DMS 273 (cell line): ENCODE data around the gene MAN1B1.

Experiments used
- DNase-seq: peaks from one replicate; lab custom pipeline; 2025; ENCODE audit not compliant: unreplicated experiment; lab: John Stamatoyannopoulos, UW

The MAN1B1 gene

DNA sequence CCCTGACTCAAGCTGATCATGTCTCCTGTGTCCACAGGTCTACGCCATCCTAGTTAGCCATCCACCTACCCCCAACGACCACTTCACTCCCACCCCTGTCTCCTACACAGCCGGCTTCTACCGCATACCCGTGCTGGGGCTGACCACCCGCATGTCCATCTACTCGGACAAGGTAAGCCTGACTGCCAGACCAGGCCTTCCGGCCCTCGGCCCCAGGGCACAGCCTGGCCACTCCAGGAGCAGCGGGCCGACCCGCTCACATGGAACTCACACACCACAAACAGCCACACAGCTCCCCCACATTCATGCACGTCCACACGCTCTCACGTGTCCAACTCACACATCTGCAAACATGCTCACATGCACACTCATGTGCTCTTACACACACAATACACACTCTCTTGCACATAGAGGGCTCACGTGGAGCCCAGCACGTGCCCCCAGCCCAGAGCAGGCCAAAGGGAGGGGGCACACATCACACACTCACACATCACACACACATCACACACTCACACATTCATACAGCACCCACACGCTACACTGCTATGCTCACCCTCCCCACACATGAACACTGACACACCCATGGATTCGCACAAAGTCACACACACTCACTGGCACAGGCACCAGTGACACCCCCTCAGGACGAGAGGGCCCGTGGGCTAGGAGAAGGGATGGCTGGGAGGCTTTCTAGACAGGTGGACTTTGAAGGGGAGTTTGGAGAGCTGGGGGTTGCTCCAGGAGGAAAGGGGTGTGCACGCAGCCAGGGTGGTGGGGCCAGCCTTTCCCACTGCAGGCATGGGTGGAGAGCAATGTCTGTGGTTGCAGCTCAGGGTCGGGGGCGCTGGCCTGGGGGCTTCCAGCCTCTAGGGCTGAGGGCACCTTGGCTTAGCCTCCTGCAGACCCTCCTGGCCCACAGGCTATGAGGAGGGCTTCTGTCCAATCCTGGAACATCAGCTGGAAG lies 55.5 kb downstream of the MAN1B1 start:
- DNase-seq = no peak

GRCh38 chr9:137143459-137143858 lies 56.7 kb downstream of the MAN1B1 start:
- no peak for DNase-seq

- DNase-seq = no peak
Measured at GRCh38 chr9:137145731-137146526, 59.1 kb downstream of the MAN1B1 start.

GRCh38 chr9:137146527-137146918 lies 59.7 kb downstream of the MAN1B1 start:
- DNase-seq = no peak

DNA sequence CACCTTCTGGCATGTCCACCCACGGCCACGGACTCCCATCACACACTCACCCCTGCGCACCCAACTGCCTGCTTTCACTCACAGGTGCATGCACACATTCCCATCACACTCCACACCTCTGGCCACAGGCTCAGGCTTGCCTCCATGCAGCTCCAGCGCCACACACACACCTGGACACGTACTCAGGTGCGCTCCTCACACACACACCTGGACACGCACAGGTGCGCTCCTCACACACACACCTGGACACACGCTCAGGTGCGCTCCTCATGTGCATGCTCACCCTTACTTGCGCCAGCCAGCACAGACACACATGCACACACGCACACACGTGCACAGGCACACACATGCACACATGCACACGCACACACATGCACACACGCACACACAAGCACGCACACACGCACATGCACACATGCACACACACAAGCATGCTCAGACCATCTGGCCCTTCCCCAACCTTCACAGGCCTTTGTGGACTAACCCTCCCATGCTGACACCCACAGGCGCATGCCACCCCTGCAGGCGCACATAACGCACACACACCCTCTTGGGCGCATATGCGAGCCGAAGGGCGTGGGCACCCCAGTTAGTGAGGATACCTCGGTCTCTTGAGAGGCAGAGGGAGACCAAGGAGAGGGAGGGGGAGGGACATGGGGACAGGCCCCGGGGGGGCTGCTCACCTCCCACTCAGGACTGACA lies 60.5 kb downstream of the MAN1B1 start:
- no peak for DNase-seq

DNA sequence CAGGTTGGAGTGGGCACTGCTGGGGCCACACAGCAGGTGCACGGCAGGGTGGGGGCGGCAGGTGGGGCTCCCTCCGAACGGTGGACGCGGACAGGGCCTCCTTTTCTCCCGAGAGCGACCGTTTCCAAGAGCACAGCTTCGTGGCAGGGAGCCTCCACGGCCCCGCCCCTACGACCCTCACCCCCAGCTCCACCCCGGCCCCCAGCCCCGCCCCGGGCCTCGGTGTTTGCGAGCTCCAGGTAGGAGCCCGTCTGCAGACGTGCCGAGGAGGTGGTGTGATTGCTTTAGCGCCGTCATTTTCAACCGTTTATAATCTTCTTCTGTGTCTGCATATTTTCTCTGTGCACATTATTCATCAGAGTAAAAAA lies 61.0 kb downstream of the MAN1B1 start:
- DNase-seq = no peak

DNA sequence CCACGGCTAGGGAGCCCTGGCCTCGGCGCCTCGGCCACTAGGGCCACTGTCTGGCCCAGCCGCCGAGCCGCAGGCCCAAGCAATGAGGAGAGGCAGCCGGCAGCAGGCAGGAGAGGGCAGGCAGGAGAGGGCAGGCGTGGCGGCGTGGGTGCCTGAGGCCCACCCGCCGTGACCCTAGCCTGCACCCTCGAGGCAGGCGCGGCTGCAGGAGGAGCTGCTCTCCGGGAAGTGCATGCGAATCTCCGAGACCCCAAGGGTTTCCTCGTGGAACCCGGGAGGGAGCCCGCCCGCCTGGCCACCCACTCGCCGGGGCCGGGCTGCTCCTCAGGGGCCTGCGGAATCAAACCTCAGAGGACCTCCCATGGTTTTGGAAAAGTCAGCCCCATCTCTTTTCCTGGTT lies 61.5 kb downstream of the MAN1B1 start:
- no peak for DNase-seq

DNA sequence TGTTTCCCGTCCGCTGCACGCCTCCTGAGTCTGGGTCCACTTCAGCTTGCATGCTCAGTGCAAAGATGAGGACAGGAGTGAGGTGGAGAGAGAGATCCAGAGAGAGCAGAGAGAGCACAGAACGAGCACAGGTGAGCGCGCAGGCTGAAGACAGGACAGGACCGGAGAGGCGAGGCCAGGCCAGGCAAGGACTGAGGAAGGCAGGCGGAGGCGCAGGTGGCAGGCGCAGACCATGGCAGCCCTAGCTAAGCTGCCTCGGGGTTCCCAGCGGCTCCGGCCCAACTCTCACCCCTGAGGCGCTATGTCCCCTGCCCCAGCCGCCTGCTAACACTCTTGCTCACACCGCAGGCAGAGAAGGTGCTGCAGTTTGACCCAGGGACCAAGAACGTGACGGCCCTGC lies 61.9 kb downstream of the MAN1B1 start:
- no peak for DNase-seq

GRCh38 chr9:137149363-137149762 lies 62.6 kb downstream of the MAN1B1 start:
- no peak for DNase-seq

DNA sequence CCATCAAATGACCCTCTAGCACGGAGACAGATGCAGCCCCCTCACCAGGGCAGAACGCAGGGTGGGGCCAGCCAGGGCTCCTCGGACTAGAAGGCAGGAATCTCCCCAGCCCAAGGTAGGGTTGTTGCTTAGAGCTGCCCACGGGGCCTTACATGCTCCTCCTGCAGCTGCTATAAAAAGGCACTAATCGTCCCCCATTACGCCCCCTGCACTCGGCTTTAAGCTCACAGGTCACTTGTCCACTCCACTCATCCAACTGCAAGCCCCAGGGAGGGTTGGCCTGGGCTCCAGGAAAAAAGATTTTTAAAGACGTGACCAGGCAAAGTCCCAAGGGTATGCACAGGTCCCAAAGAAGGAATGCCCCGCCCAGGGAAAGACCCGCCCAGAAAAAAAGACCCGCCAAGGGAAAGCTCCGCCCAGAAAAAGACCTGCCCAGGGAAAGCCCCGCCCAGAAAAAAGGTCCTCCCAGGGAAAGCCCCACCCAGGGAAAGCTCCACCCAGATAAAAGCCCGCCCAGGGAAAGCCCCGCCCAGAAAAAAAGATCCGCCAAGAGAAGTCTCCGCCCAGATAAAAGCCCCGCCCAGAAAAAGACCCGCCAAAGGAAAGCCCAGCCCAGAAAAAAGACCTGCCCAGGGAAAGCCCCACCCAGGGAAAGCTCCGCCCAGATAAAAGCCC lies 63.3 kb downstream of the MAN1B1 start:
- no peak for DNase-seq

GRCh38 chr9:137150617-137151457 lies 64.1 kb downstream of the MAN1B1 start:
- DNase-seq = peak; percentile 50

GRCh38 chr9:137152844-137153405 lies 66.1 kb downstream of the MAN1B1 start:
- DNase-seq = no peak

- no peak for DNase-seq
Measured at GRCh38 chr9:137156567-137157375, 70.0 kb downstream of the MAN1B1 start.

DNA sequence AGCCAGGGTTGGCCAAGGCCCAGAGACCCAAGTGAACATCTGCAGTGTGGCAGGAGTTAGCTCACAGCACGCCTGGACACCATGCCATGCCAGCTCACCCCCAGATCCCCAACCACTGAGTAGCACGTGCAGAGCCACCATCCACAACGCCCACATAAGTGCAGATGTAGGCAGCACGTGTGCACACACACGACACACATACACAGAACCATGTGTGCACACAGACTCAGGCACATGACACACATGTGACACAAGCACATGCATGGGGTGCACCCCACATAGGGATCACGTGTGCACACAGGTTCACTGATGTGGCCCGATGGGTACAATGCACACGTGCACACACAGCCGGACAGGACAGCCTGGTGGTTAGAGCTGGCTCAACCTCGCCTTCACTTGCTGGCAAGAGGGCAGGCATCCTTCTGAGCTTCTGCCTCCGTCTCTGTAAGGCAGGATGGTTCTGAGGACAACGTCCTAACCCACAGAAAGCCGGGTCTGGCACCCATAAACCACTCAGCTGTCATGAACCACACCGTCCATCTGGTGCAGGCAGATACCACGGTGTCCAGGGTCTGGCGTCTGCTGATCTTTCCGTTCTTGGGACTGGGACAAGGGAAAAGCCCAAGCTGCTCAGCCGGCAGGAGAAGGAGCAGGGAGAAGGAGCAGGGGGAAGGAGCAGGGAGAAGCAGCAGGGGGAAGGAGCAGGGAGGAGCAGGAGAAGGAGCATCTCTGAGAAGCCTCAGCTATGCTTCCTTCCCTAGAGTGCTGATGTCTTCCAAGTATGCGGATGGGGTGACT lies 71.0 kb downstream of the MAN1B1 start:
- peak; percentile 75 for DNase-seq

GRCh38 chr9:137158625-137159024 lies 71.8 kb downstream of the MAN1B1 start:
- no peak for DNase-seq
